C4-2B (cell line): Measurements from ENCODE around the gene CDHR4.

Source experiments
- CTCF ChIP-seq: fragments of 450-650 bp; conservative IDR thresholded peaks from 2 replicates; pipeline ENCODE4 v1.5.1; 2017; ENCODE audit warnings: mild to moderate bottlenecking
- ZFX ChIP-seq: fragments of 450-650 bp; IDR thresholded peaks from 2 replicates; pipeline ENCODE4 v1.6.1; 2017

GRCh38 chr3:49751501-49751900 lies 48.2 kb downstream of the CDHR4 start:
- TF ChIP-seq CTCF (no peak), ZFX (no peak)
